GM12875 (cell line): ENCODE data around the gene MEIS1.

ENCODE experiments used
- H3K4me3 ChIP-seq: one replicate; pipeline ENCODE4 v1.5.1; 2011; ENCODE audit warnings: low read depth, low read length, control low read depth
- CTCF ChIP-seq: IDR thresholded peaks from 2 replicates; pipeline ENCODE4 v1.5.1; 2011; ENCODE audit warnings: low read depth, mild to moderate bottlenecking, control low read depth, inconsistent platforms, low read length, moderate library complexity, borderline replicate concordance; ENCODE audit not compliant: insufficient read depth

Gene MEIS1

GRCh38 chr2:66583881-66584280 lies 149.0 kb downstream of the MEIS1 start:
- no peak overlapping the region for H3K4me3 ChIP-seq
- TF ChIP-seq CTCF = no peak

GRCh38 chr2:66585587-66585986 lies 150.7 kb downstream of the MEIS1 start:
- H3K4me3 ChIP-seq = no peak overlapping the region
- TF ChIP-seq CTCF = no peak

GRCh38 chr2:66587216-66587615 lies 152.3 kb downstream of the MEIS1 start:
- no peak overlapping the region for H3K4me3 ChIP-seq
- no peak for TF ChIP-seq CTCF

- TF ChIP-seq CTCF = no peak
- H3K4me3 ChIP-seq = no peak overlapping the region
These were observed 159.1 kb downstream of the MEIS1 start for GRCh38 chr2:66594001-66594400.

GRCh38 chr2:66595556-66595955 lies 160.6 kb downstream of the MEIS1 start:
- H3K4me3 ChIP-seq = no peak overlapping the region
- no peak for TF ChIP-seq CTCF

- H3K4me3 ChIP-seq = no peak overlapping the region
- TF ChIP-seq CTCF = no peak
These were observed 161.3 kb downstream of the MEIS1 start for GRCh38 chr2:66596256-66596655.

GRCh38 chr2:66601624-66602023 lies 166.7 kb downstream of the MEIS1 start:
- no peak overlapping the region for H3K4me3 ChIP-seq
- no peak for TF ChIP-seq CTCF
